CD8-positive, alpha-beta memory T cell (primary cell): ENCODE data around the gene P2RX2. TPM values are rescaled to one million over a fixed set of nuclear protein-coding genes. Genes with fewer than 3 reads are reported as not detected.

Experiments
- polyA plus RNA-seq: library from polyadenylated mRNA; unstranded; fragments of 300-500 nt; fragmentation: Illumina TruSeq; gene quantifications from one replicate; pipeline ENCODE4 v1.2.3, GENCODE V29; 2021
- total RNA-seq, 2 experiments: library from RNA; stranded (reverse); gene quantifications; one replicate each; pipeline ENCODE4 v1.2.3, GENCODE V29; 2021

P2RX2 gene
- total and polyA plus RNA-seq, 3 experiments from 2014 or later = not detected

Other genes with a start within 250 kb of the P2RX2 start
- 10 to 100 TPM; 58.1 to 62.1 TPM for gene FBRSL1, start 128.6 kb upstream of the P2RX2 start, total RNA-seq
- 1.4 TPM for gene FBRSL1, start 128.6 kb upstream of the P2RX2 start, polyA plus RNA-seq
- gene LRCOL1, start 8.2 kb upstream of the P2RX2 start, total RNA-seq = not detected
- not detected for gene LRCOL1, start 8.2 kb upstream of the P2RX2 start, polyA plus RNA-seq
- gene POLE, start 68.6 kb downstream of the P2RX2 start, total RNA-seq = 100 to 1,000 TPM; 109 to 117 TPM
- 4.2 TPM for gene POLE, start 68.6 kb downstream of the P2RX2 start, polyA plus RNA-seq
- 10 to 100 TPM; 21.2 to 22.5 TPM for gene PXMP2, start 68.8 kb downstream of the P2RX2 start, total RNA-seq
- 14.5 TPM for gene PXMP2, start 68.8 kb downstream of the P2RX2 start, polyA plus RNA-seq
- gene PGAM5, start 92.1 kb downstream of the P2RX2 start, total RNA-seq = 100 to 1,000 TPM in 1 of 2 experiments, 10 to 100 TPM in 1; 99.7 to 102 TPM
- gene PGAM5, start 92.1 kb downstream of the P2RX2 start, polyA plus RNA-seq = 31.8 TPM
- 100 to 1,000 TPM; 114 to 119 TPM for gene ANKLE2, start 143.1 kb downstream of the P2RX2 start, total RNA-seq
- 40.6 TPM for gene ANKLE2, start 143.1 kb downstream of the P2RX2 start, polyA plus RNA-seq
- 10 to 100 TPM; 63.7 to 68.2 TPM for gene GOLGA3, start 210.1 kb downstream of the P2RX2 start, total RNA-seq
- 13.4 TPM for gene GOLGA3, start 210.1 kb downstream of the P2RX2 start, polyA plus RNA-seq